ENCODE data around the gene FAM163B.
"Not testable (repeated sequence)": the region's sequence is repeated elsewhere in the genome, so short reads cannot be mapped to it uniquely, and the experiment has no call there.

Gene FAM163B

DNA sequence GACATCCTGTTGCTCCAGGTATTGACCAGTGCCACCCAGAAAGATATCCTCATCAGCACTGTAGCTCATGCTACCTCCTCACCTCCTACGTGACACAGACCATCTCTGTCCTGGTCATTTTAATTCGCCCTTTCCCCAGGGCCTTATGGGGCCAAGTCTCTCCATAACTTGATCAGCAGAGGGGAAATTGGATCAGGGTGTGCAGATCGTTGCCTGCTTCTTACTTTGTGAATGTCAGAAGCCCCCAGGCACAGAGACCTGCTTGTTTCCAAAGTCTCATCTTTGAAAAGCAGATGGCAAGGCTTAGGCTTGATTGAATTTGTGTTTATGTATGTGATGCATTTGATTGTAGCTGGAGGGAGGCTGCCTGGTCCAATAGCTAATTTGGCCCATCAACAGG lies 18.2 kb upstream of the FAM163B start:
- no peak for DNase-seq
- Histone ChIP-seq H3K36me3 (no peaks in the 10 kb centered on the region), H3K4me3 (no peak overlapping the region), H3K9me3 (peaks cover 0 to 27% (median 16%) of the 10 kb centered on the region in 3 donors), H3K4me1 (no peaks in the 10 kb centered on the region), H3K27me3 (peaks cover 0 to 49% of the 10 kb centered on the region in 2 donors), H3K27ac (no peak overlapping the region)
- no peak for TF ChIP-seq CTCF (IDR thresholded peaks at IDR 0.05)
- intact Hi-C loops (cut with DNase I; ENCODE audit: low total_unique reads), result no loop called here

DNA sequence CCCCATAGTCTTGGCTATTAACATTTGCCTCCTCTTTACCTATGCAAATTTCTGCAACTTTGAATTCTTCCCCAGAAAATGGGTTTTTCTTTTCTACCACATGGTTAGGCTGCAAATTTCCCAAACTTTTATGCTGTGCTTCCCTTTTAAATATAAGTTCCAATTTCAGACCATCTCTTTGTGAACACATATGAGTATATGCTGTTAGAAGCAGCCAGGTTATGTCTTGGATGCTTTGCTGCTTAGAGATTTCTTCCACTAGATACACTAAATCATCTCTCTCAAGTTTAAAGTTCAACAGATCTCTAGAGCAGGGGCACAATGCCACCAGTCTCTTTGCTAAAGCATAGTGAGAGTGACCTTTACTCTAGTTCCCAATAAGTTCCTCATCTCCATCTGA lies 16.8 kb upstream of the FAM163B start:
- H3K27me3 ChIP-seq, result peaks cover 0 to 47% of the 10 kb centered on the region in 2 donors

GRCh38 chr9:133622555-133622954 lies 13.4 kb upstream of the FAM163B start:
- H3K36me3 ChIP-seq, result no peaks in the 10 kb centered on the region
- no peak for TF ChIP-seq CTCF (IDR thresholded peaks at IDR 0.05)
- no peak for DNase-seq
- no peak overlapping the region for H3K4me3 ChIP-seq
- intact Hi-C loops (cut with DNase I; ENCODE audit: low total_unique reads), result no loop called here
- H3K27me3 ChIP-seq, result peaks cover 0 to 49% of the 10 kb centered on the region in 2 donors
- no peak overlapping the region for H3K27ac ChIP-seq
- peaks cover 0 to 27% (median 16%) of the 10 kb centered on the region in 3 donors for H3K9me3 ChIP-seq
- H3K4me1 ChIP-seq, result no peaks in the 10 kb centered on the region

More for the DNA sequence above, 16.8 kb upstream of the FAM163B start:
- H3K9me3 ChIP-seq, result peaks cover 0 to 27% (median 16%) of the 10 kb centered on the region in 3 donors
- H3K36me3 ChIP-seq; H3K27ac ChIP-seq; H3K4me1 ChIP-seq; DNase-seq; H3K4me3 ChIP-seq; intact Hi-C loops (cut with DNase I; ENCODE audit: low total_unique reads): not testable (repeated sequence)

DNA sequence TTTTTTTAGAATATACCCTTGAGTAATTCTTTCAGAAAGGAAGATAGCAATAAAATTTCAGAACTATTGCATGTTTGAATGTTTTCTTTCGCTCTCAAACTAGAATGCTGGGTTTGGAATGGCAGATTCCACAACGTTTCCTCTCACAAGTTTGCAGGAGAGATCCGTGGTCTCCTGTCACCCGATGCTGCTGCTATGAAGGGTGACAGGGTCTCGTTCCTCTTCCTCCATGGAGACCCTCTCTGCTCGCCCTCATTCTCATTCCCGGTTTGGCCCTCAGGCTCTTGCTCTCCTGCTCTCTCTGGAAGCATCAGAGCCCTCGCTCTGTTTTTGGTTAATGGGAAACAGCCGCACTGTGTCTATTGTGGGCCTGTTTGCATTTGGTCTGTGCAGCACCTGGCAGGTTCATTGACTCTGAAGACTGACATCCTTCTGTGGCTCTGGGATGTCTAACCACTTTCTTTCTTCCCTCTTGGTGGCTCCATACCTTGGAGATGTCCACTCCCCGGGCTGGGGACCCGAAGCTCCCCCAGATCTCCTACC lies 12.6 kb upstream of the FAM163B start:
- Histone ChIP-seq H3K36me3 (no peaks in the 10 kb centered on the region), H3K4me1 (no peaks in the 10 kb centered on the region), H3K4me3 (no peak overlapping the region), H3K27ac (no peak overlapping the region), H3K27me3 (peaks cover 0 to 57% of the 10 kb centered on the region in 2 donors), H3K9me3 (peaks cover 0 to 23% (median 16%) of the 10 kb centered on the region in 3 donors)
- TF ChIP-seq CTCF (IDR thresholded peaks at IDR 0.05), result no peak
- intact Hi-C loops (cut with DNase I; ENCODE audit: low total_unique reads), result no loop called here
- DNase-seq, result no peak

DNA sequence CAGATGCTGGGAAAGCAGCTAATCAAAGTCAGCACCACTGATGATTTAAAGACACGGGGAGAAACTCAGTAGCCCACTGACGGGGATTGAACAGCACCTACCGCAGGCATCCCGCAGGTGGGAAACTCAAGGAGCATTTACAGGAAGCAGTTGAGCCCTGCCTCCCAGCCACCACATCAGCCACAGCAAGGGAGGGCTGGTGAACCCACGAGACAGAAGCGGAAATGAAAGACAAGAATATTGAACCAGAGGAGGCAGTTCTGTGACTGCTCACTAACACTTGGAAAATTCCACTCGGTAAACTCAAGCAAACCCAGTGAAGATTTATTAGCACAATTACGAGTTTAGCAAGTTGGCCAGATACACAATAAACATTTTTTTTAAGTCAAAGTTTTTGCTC lies 10.6 kb upstream of the FAM163B start:
- no peak for TF ChIP-seq CTCF (IDR thresholded peaks at IDR 0.05)
- intact Hi-C loops (cut with DNase I; ENCODE audit: low total_unique reads), result no loop called here
- Histone ChIP-seq H3K27me3 (peaks cover 0 to 77% of the 10 kb centered on the region in 2 donors), H3K36me3 (no peaks in the 10 kb centered on the region), H3K9me3 (peaks cover 0 to 3% (median 0%) of the 10 kb centered on the region in 3 donors), H3K4me1 (no peaks in the 10 kb centered on the region), H3K27ac (no peak overlapping the region), H3K4me3 (no peak overlapping the region)
- DNase-seq, result no peak

DNA sequence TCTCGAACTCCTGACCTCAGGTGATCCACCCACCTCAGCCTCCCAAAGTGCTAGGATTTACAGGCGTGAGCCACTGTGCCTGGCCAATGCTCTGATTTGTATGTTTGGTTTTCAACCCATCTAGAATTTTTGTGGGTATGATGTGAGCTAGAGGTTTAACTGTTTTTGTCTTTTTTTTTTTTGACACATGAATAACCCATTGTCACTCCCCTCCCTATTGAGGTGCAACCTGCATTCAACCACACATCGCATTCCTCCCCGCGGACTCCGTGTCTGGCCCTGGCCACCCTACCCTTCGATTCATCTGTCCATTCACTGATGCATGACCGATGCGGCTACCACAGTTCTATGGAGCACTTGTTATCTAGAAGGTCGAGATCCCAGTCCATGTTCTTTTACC lies 9.5 kb upstream of the FAM163B start:
- intact Hi-C loops (cut with DNase I; ENCODE audit: low total_unique reads), result no loop called here
- Histone ChIP-seq H3K4me3 (no peak overlapping the region), H3K27me3 (peaks cover 0 to 80% of the 10 kb centered on the region in 2 donors), H3K9me3 (no peaks in the 10 kb centered on the region), H3K27ac (no peak overlapping the region), H3K36me3 (no peaks in the 10 kb centered on the region), H3K4me1 (no peaks in the 10 kb centered on the region)
- TF ChIP-seq CTCF (IDR thresholded peaks at IDR 0.05), result no peak
- DNase-seq, result no peak
